ENCODE results near the gene AOX1. TPM values are rescaled to one million over a fixed set of nuclear protein-coding genes. Genes with fewer than 3 reads are reported as not detected.

AOX1 gene
- total and polyA plus RNA-seq, 2 of the 8 experiments (the other 6 are each of a cell fraction or from before 2014, with no cell fraction given): 5.6 to 8.3 TPM

GRCh38 chr2:200584639-200585038 lies 1.2 kb upstream of the AOX1 start:
- no peak overlapping the region for H3K23ac ChIP-seq (ENCODE audit: insufficient read length)
- peaks cover 8% of the 10 kb centered on the region for H3K23me2 ChIP-seq (ENCODE audit: low read depth, low read length)
- no peaks in the 10 kb centered on the region for H3K79me2 ChIP-seq (ENCODE audit: control insufficient read depth in 1 of 2, insufficient read depth in 2 of 2, low read length in 2 of 2)
- H2BK15ac ChIP-seq (ENCODE audit: low read length): no peak overlapping the region
- CTCF ChIA-PET (ENCODE audit: partially characterized antibody): interaction anchor here (1.1 to 4.1 kb wide), 4 partner anchors 12 to 120 kb away, joined by 3 to 25 read pairs (median 9); no protein-coding TSS in a partner anchor
- no peak overlapping the region for H2BK20ac ChIP-seq (ENCODE audit: low read length)
- POLR2A ChIA-PET (ENCODE audit: partially characterized antibody): no interaction called here
- H3K27me3 ChIP-seq (replicated peaks in 1 of 4; ENCODE audit: control insufficient read depth in 3 of 4, extremely low read depth in 1 of 4, insufficient read depth in 3 of 4, low read length in 3 of 4): peaks cover 0 to 13% (median 8%) of the 10 kb centered on the region in 4 experiments; a peak in 5 of 7 replicates
- H3K36me3 ChIP-seq (ENCODE audit: control insufficient read depth in 2 of 4, insufficient read depth in 4 of 4, low read length in 3 of 4): no peaks in the 10 kb centered on the region
- no peak overlapping the region for H4K91ac ChIP-seq (replicated peaks; ENCODE audit: insufficient read length, low read length)
- H2BK12ac ChIP-seq (ENCODE audit: low read depth, low read length): no peak overlapping the region
- H3K14ac ChIP-seq (ENCODE audit: insufficient read length): no peak overlapping the region
- H3K79me1 ChIP-seq (ENCODE audit: low read depth, low read length): no peaks in the 10 kb centered on the region
- no peak overlapping the region for H3K27ac ChIP-seq (ENCODE audit: low read depth, low read length)
- H4K20me1 ChIP-seq (replicated peaks in 1 of 2; ENCODE audit: control insufficient read depth in 1 of 2, insufficient read depth in 2 of 2, low read length in 2 of 2): no peaks in the 10 kb centered on the region
- no peak overlapping the region for H3K4me3 ChIP-seq (ENCODE audit: extremely low read depth in 1 of 4, insufficient read depth in 2 of 4, low read depth in 3 of 4, low read length in 4 of 4)
- DNase-seq (ENCODE audit: low read depth in 1 of 2, low spot score in 2 of 2) (no peak), FAIRE-seq (no peak)
- no peak overlapping the region for H4K8ac ChIP-seq (ENCODE audit: extremely low read depth, insufficient read depth, low read length)
- H3K56ac ChIP-seq (replicated peaks; ENCODE audit: insufficient read length, low read depth, low read length): no peak overlapping the region
- no peak overlapping the region for H2AK5ac ChIP-seq (ENCODE audit: low read depth, low read length)
- H2BK120ac ChIP-seq (replicated peaks; ENCODE audit: low read depth, low read length): no peak overlapping the region
- H4K5ac ChIP-seq (ENCODE audit: insufficient read length, low read depth, low read length): no peak overlapping the region
- H3K4me1 ChIP-seq (replicated peaks in 1 of 4; ENCODE audit: control insufficient read depth in 3 of 4, insufficient read depth in 4 of 4, low read length in 3 of 4): peaks cover 0 to 6% (median 1%) of the 10 kb centered on the region in 4 experiments; a peak in 1 of 7 replicates
- 86% methylated on average over 3 of the region's 3 CpGs; no CpG with 5 or more reads in 1 of the 2 experiments for WGBS, 2 experiments (ENCODE audit: extremely low coverage in 1 of 2, insufficient coverage in 1 of 2, insufficient read length in 1 of 2, insufficient replicate concordance in 2 of 2, low coverage in 1 of 2, low lambda C conversion rate in 2 of 2, missing lambda C conversion rate in 1 of 2)
- H3K9me3 ChIP-seq (ENCODE audit: insufficient read depth in 2 of 2, low read depth in 1 of 2, low read length in 1 of 2): no peaks in the 10 kb centered on the region
- no peak overlapping the region; a peak in 1 of 4 replicates for H3K4me2 ChIP-seq (ENCODE audit: insufficient read depth in 1 of 2, low read depth in 2 of 2, low read length in 2 of 2)
- no peak overlapping the region for H3K4ac ChIP-seq (replicated peaks; ENCODE audit: insufficient read length, low read depth, low read length)
- H2BK5ac ChIP-seq (ENCODE audit: low read depth, low read length): no peak overlapping the region
- H3K18ac ChIP-seq (ENCODE audit: extremely low read depth, low read length): no peak overlapping the region
- H2AFZ ChIP-seq (ENCODE audit: low read length): no peak overlapping the region
- H3K9ac ChIP-seq (replicated peaks in 1 of 4; ENCODE audit: extremely low read depth in 1 of 4, low read depth in 3 of 4, low read length in 3 of 4): no peak overlapping the region
- no peak for TF ChIP-seq MAX (IDR thresholded peaks at IDR 0.05)
- no peak for TF ChIP-seq CHD1 (IDR thresholded peaks at IDR 0.05; ENCODE audit: low read depth, low read length)
- TF ChIP-seq E2F6 (IDR thresholded peaks at IDR 0.05): no peak
- no peak for TF ChIP-seq KDM1A (IDR thresholded peaks at IDR 0.05; ENCODE audit: borderline replicate concordance, low read length)
- no peak for TF ChIP-seq CBX8 (IDR thresholded peaks at IDR 0.05; ENCODE audit: borderline replicate concordance, low read depth, low read length)
- no peak for TF ChIP-seq HDAC6 (IDR thresholded peaks at IDR 0.05; ENCODE audit: low read depth, low read length)
- no peak for TF ChIP-seq YY1 (IDR thresholded peaks at IDR 0.05; ENCODE audit: low read depth, low read length)
- no peak for TF ChIP-seq SAP30 (IDR thresholded peaks at IDR 0.05; ENCODE audit: insufficient read depth, insufficient replicate concordance, low read length)
- no peak for TF ChIP-seq SP2 (IDR thresholded peaks at IDR 0.05; ENCODE audit: low read length)
